NCI-H460 (cell line): ENCODE results near the gene ZDHHC1. TPM values are rescaled to one million over a fixed set of nuclear protein-coding genes. Genes with fewer than 3 reads are reported as not detected.
A peak's percentile ranks its signal among the peaks of the same experiment; 100 is the strongest.

Experiments
- DNase-seq: peaks from one replicate; pipeline ENCODE4 v3.0.0-alpha.2; 2016; ENCODE audit warnings: low read depth; ENCODE audit errors: extremely low read depth
- total RNA-seq: library from RNA; depleted of rRNA; stranded (reverse); fragments of >200 nt; shearing (Covaris generic); gene quantifications from 2 replicates; pipeline ENCODE4 v1.2.3, GENCODE V29; 2014

ZDHHC1 gene
- total RNA-seq, 1 experiment from 2014 or later: 9.9 TPM

- peak; percentile 36 for DNase-seq
Measured at GRCh38 chr16:67396159-67397035, 19.9 kb downstream of the ZDHHC1 start.

- DNase-seq: no peak
Measured at GRCh38 chr16:67395458-67396158, 20.7 kb downstream of the ZDHHC1 start.

GRCh38 chr16:67395105-67395457, 21.2 kb downstream of the ZDHHC1 start:
- no peak for DNase-seq

GRCh38 chr16:67394155-67395104, 21.8 kb downstream of the ZDHHC1 start:
- no peak for DNase-seq

GRCh38 chr16:67393788-67394154, 22.5 kb downstream of the ZDHHC1 start:
- no peak for DNase-seq

GRCh38 chr16:67393111-67393787, 23.0 kb downstream of the ZDHHC1 start, which contains the start of gene TPPP3:
TPPP3 (minus strand) TSS chr16:67393498; CDS start chr16:67391111, 2,387 bp downstream.
- peak; percentile 53 for DNase-seq

- DNase-seq: no peak
Measured at GRCh38 chr16:67392301-67393059, 23.8 kb downstream of the ZDHHC1 start.

- no peak for DNase-seq
Measured at GRCh38 chr16:67391424-67392300, 24.6 kb downstream of the ZDHHC1 start.

GRCh38 chr16:67390816-67391423, 25.4 kb downstream of the ZDHHC1 start:
- DNase-seq: no peak

GRCh38 chr16:67389911-67390815, 26.1 kb downstream of the ZDHHC1 start:
- DNase-seq: no peak

GRCh38 chr16:67388591-67388990, 27.7 kb downstream of the ZDHHC1 start:
- no peak for DNase-seq

- DNase-seq: no peak
Measured at GRCh38 chr16:67388191-67388590, 28.1 kb downstream of the ZDHHC1 start.

GRCh38 chr16:67387479-67388079, 28.7 kb downstream of the ZDHHC1 start:
- no peak for DNase-seq

- no peak for DNase-seq
Measured at GRCh38 chr16:67386861-67387455, 29.3 kb downstream of the ZDHHC1 start.

- no peak for DNase-seq
Measured at GRCh38 chr16:67384778-67385510, 31.3 kb downstream of the ZDHHC1 start.

GRCh38 chr16:67383284-67383683, 33.0 kb downstream of the ZDHHC1 start:
- DNase-seq: no peak
